Suppressor macrophage treated with lipopolysaccharide for 1 hour (primary cell): ENCODE measurements around the gene C19orf67.

Source experiments
- DNase-seq, 3 donors: peaks; one replicate each; pipeline ENCODE4 v3.0.0-alpha.2; 2020 to 2022

The C19orf67 gene

GRCh38 chr19:14081797-14082674, 3.5 kb downstream of the C19orf67 start:
- peak; percentile 63 to 82 (median 66) for DNase-seq

GRCh38 chr19:14080887-14081796, 4.4 kb downstream of the C19orf67 start:
- DNase-seq, result peak; percentile 98 to 100 (median 100)

DNA sequence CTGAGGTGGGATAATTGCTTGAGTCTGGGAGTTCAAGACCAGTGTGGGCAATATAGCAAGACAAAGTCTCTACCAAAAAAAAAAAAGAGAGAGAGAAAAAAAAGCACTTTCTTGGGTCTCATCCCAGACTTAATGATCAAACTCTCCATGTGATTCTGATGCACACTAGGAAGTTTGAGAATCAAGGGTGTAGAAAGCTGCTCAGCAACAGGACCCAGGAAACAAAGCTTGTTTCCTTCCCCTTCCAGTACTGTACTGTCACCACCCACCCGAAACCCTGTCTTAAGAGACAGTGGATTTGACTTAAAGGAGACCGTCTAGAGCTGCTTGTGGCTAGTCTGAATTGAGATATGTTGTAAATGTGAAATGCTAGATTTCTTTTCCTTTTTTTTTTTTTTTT, 7.2 kb downstream of the C19orf67 start:
- peak; percentile 85 to 93 (median 88) for DNase-seq

GRCh38 chr19:14073925-14074838, 11.4 kb downstream of the C19orf67 start:
- peak; percentile 63 to 86 (median 71) for DNase-seq

DNA sequence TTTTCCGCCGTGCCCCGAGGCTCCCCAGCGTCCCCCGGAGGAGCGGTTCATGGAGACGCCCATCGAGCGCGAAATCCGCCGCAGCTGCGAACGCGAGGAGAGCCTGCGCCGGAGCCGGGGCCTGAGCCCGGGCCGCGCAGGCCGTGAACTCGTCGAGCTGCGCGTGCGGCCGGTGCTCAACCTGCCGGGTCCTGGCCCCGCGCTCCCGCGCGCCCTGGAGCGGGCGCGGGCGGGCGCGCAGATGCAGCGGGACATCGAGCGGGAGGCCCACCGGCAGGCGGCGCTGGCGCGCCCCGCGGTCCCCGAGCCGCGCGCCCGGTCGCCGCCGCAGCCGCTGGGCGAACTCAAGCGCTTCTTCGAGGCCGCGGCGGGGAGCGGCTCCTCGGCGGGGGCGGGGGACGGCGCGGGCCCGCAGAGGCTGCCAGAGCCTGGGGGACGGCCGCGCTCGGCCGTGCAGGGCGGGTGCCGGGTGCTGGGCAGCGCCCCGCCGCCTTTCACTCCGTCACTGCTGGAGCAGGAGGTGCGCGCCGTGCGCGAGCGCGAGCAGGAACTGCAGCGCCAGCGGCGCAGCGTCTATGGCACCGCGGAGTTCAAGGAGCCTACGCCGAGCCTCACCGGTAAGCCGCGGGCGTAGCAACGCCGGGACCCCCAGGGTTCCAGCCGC, 12.2 kb downstream of the C19orf67 start:
- DNase-seq, result peak; percentile 79 to 95 (median 89)

DNA sequence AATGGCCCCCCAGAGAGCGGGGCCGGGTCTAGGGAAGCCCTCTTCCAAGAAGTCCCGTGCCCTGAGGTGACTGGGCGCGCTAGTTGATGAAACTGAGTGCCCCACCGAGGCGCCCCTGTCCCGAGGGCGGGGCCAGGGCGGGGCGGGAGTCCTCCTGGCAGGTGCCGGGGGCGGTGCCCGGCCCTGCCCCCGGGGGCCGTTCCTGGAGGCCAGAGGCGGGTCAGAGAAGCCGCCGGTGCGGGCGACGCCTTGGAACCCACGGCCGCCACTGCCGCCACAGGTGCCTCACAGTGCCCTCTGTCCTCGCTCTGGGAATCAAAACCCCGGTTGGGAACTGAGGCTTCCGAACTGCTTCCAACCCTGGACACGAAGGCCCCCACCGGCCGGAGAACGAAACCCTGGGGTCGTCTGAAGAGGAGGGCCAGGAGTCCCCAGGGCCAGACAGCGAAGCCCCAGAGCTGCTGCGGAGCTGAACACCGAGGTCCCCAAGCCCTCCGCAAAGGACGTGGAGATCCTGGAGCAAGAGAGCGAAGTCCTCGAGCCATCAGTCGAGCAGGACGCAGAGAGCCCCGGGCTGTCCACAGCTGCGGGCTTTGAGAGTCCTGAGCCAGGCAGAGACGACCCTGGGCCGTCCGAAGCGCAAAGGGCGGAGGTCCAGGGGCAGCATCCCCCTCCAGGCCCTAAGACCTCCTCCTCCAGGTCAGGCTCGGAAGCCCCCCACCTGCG, 12.9 kb downstream of the C19orf67 start, which contains the start of gene MISP3:
Gene MISP3, plus strand, starts transcription at position 252 of the 726 bp plus-strand sequence. CDS start 524 bp downstream, outside the sequence.
- peak in 2 of 3 donors; percentile 27 to 57 for DNase-seq

GRCh38 chr19:14070268-14071050, 15.1 kb downstream of the C19orf67 start:
- DNase-seq, result no peak

DNA sequence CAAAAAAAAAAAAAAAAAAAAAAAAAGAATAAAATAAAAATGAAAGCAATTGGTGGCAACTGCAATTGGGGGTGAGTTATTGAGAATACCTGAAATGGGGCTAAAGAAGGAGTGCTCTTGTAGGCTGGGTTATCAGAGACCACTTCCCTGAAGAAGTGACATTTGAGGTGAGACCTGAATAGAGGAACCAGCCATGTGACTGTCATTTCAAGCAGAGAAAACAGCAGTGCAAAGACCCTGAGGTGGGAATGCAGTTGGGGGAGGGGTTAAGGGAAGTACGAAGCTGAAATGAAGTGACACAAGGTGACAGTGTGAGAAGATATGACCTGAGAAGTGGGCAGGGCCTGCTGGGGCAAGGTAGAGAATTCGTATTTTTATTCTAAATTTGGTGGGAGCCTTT, 19.4 kb downstream of the C19orf67 start:
- DNase-seq, result no peak

GRCh38 chr19:14063105-14063504, 22.5 kb downstream of the C19orf67 start:
- peak in 2 of 3 donors; percentile 34 to 51 for DNase-seq

- DNase-seq, result no peak
Measured at GRCh38 chr19:14062558-14062855, 23.1 kb downstream of the C19orf67 start.

DNA sequence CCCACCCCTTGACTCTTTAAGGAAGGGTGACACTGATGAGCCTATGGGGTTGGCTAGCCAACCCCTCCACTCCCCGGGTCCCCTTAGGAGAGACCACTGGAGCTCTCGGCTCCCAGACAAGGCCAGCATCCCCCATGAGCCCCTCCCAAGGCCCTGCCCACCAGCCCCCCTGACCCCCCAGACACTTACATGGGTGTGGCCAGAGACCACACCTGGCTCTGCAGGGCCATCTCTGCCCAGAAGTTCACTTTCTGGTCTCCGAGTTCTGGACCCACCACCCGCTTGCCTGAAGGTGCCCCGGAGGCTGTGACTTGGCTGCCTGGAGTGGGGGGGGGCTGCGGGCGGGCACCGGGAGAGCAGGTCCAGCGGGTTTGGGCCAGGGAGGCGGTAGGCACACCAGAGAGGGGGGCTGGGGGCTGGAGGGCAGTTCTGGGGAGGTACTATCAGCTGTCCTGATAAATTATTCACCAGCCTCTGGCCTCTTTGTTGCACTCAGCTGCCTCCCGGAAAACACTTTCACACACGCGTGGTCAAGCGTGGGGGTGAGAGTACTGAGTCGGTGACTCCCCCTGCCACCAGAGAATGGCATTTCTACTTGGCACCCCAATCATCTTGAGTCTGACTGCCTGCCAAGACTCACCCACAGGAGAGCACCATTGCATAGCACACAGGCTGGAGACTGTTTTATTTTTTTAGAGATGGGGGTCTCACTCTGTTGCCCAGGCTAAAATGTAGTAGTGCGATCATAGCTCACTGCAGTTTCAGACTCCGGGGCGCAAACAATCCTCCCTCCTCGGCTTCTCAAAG, 23.6 kb downstream of the C19orf67 start, which contains the start of gene PALM3:
Gene PALM3, minus strand, starts transcription at position 326 of the 807 bp plus-strand sequence. Its CDS starts 96 bp downstream, at position 230.
- no peak for DNase-seq

GRCh38 chr19:14061081-14061749, 24.4 kb downstream of the C19orf67 start:
- no peak for DNase-seq

- no peak for DNase-seq
Measured at GRCh38 chr19:14059652-14060155, 25.9 kb downstream of the C19orf67 start.

DNA sequence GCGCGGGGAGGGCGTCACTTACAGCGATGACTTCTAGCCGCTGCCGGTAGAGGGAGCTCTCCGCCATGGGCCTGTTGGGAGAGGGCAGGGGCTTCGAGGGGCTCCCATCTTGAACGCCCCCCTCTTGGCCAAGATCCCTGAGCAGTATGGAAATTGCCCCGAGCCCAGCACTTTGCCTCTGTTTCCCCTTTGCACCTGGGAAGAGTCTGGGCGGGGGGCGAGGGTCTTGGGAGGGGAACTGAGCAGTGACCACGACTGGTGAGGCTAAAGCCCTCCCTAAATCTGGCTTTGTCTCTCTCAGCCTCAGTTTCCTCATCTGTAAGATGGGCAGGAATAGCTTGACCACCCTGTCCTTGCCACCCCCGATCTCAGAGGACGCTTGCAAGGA, 26.5 kb downstream of the C19orf67 start:
- DNase-seq, result peak; percentile 42 to 71 (median 57)

DNA sequence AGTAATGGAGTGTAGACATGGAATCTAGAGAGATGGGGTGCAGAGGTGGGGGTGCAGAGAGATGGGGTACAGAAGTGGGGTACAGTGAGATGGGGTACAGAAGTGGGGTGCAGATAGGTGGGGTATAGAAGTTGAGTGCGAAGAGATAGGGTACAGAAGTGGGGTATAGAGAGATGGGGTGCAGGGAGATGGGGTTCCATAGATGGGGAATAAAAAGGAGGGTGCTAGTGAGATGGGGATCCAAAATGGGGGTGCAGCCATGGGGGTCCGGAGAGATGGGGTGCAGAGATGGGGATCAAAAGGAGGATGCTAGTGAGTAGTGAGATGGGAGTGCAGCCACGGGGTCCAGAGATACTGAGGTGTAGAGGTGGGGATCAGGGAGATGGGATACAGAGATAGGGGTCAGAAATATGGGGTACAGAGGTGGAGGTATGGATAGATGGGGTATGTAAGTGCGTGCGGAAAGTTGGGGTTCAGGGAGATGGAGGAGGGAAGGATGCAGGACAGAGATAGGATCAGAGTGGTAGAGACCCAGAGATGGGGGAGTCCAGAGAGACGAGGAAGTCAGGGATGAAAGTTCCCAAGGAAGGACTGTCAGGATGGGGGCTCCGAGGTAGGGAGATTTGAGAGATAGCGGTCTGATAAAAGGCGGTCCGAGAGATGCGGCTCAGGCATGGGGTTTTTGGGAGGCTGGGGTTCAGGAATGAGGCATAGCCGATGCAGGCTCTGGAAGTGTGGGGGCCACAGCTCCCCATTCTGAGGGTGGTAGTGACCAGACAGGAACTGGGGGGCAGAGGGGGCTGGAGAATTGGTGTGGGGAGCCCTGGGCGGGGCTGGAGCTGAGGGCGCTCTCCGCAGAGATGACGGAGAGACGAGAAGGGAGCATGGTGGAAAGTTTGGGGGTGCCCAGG, 27.1 kb downstream of the C19orf67 start:
- no peak for DNase-seq

DNA sequence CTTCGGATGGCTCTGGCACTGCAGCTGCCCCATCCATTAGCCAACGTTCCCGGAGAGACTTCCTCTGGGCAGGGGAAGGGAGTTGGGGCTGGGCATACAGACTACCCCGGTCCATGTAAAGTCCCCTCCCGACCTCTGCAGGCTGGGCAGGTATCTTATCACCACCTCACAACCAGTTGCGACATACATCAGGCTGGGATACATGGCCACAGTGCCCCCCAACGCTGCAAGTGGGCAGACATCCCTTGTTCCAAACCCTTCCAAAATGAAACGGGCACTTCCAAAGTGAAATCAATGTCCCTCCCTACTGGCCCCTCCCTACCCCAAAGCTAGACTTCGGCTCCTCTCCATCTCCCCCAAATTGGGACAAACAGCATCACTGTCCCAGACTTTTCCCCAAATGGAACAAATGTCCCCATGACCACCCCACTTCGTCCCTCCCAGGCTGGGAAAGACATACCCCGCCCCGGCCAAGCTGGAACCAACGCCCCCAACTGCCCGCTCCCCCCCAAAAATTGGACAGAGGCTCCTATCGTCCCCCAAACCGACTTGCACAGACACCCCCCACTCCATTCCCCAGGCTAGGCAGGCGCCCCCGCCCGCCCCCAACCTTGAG, 28.7 kb downstream of the C19orf67 start:
- no peak for DNase-seq
